ENCODE data around the gene GLOD4. TPM values are rescaled to one million over a fixed set of nuclear protein-coding genes. Genes with fewer than 3 reads are reported as not detected.

The GLOD4 gene
- total and polyA plus RNA-seq, 5 donors, result 23.6 to 42.9 (median 32.6) TPM

DNA sequence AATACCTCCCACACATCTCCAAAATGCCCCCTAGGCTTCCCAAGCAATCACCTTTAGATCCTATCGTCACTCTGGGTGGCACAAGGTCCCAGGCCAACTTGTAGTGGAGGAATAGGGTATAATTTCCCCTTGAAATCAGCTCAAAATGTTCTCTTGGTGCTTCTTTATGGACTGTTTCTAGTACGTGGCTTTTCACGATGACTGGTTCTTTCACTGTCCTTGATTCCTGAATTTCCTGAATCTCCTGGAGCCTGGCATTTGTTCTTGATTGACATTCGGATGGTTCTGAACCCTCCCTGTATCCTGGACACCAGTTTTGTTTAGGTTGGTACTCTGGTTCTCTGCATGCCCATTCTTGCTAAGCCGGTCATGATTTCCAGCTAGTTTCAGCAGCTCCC, 60.5 kb downstream of the GLOD4 start:
- DNase-seq (no peak), ATAC-seq (no peak)
- H3K9me3 ChIP-seq (ENCODE audit: control insufficient read depth, low read length), result no peaks in the 10 kb centered on the region
- WGBS, result 79% methylated on average over 5 of the region's 5 CpGs
- intact Hi-C loops (cut with DNase I), result no loop called here
- H3K4me3 ChIP-seq (ENCODE audit: low read length), result no peak overlapping the region
- H3K4me1 ChIP-seq (ENCODE audit: control insufficient read depth, insufficient read depth, low read length), result no peaks in the 10 kb centered on the region
- no peak overlapping the region for H3K27ac ChIP-seq (ENCODE audit: low read length)
- H3K27me3 ChIP-seq (ENCODE audit: control insufficient read depth, insufficient read depth), result no peaks in the 10 kb centered on the region

DNA sequence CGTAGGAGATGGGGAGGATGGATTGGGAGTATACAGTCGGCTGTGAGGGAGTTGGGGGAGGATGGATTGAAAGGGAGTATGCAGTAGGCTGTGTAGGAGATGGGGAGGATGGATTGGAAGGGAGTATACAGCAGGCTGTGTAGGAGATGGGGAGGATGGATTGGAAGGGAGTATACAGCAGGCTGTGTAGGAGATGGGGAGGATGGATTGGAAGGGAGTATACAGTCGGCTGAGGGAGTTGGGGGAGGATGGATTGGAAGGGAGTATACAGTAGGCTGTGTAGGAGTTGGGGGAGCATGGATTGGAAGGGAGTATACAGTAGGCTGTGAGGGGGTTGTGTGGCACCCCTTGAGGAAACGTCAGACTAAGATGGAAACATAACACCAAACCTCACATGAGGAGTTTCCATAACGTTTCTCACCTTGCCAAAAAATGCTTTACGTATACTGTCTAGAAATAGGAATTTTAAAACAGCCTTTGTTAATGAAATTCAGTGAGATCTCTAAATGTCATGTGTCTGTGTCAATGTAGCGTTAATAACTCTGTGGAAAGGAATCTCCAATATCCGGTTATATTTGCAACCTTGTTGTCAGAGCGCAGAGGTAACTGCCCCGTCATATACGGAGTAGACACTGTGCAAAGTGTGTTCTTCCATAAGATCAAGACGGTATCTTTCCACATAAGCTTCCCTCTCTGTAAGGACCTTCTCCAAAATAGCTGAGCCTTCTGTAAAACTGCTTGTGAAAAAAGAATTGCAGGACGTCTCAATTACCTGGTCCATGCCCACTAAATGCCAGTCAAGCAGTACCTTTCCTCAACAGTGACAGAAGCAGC, 61.2 kb downstream of the GLOD4 start:
- DNase-seq, result no peak
- intact Hi-C loops (cut with DNase I), result no loop called here

DNA sequence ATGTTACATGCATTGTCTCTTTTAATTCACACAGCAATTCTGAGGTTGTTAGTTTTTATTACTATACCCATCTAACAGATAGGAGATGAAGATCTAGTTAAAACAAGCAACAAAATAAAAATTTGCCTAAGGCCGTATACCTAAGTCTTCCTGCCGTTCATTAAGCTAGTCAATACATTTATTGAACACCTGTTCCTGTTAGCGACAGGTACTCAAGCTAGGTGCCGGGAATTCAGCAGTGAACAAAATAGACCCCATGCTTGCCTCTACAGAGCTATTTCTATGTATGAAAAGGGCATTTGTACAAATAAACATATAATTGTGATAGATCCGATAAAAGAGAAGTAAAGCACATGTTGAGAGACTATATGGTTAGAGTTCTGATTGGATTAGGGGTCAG, 64.0 kb downstream of the GLOD4 start:
- DNase-seq, result no peak
- intact Hi-C loops (cut with DNase I), result no loop called here

More for the DNA sequence above, 61.2 kb downstream of the GLOD4 start:
- Histone ChIP-seq H3K27me3 (ENCODE audit: control insufficient read depth, insufficient read depth) (no peaks in the 10 kb centered on the region), H3K4me1 (ENCODE audit: control insufficient read depth, insufficient read depth, low read length) (no peaks in the 10 kb centered on the region), H3K4me3 (ENCODE audit: low read length) (no peak overlapping the region), H3K27ac (ENCODE audit: low read length) (no peak overlapping the region), H3K9me3 (ENCODE audit: control insufficient read depth, low read length) (no peaks in the 10 kb centered on the region)
- WGBS, result 81% methylated on average over 13 of the region's 13 CpGs
- no peak for ATAC-seq

More for the DNA sequence above, 64.0 kb downstream of the GLOD4 start:
- no peaks in the 10 kb centered on the region for H3K4me1 ChIP-seq (ENCODE audit: control insufficient read depth, insufficient read depth, low read length)
- H3K4me3 ChIP-seq (ENCODE audit: low read length), result no peak overlapping the region
- H3K27ac ChIP-seq (ENCODE audit: low read length), result no peak overlapping the region
- no peak for ATAC-seq
- 92% methylated on average over 5 of the region's 5 CpGs for WGBS
- H3K9me3 ChIP-seq (ENCODE audit: control insufficient read depth, low read length), result no peaks in the 10 kb centered on the region
- no peaks in the 10 kb centered on the region for H3K27me3 ChIP-seq (ENCODE audit: control insufficient read depth, insufficient read depth)

Other genes starting within 250 kb of the GLOD4 start
- gene VPS53, start 67.4 kb downstream of the GLOD4 start, total RNA-seq, result 10 to 100 TPM; 37.8 to 58.9 (median 44.7) TPM
- 9.6 TPM for gene VPS53, start 67.4 kb downstream of the GLOD4 start, polyA plus RNA-seq
- gene TLCD3A, start 49.7 kb downstream of the GLOD4 start, total RNA-seq, result 1 to 10 TPM; 3.2 to 5.0 (median 4.1) TPM
- gene TLCD3A, start 49.7 kb downstream of the GLOD4 start, polyA plus RNA-seq, result 1.7 TPM
- 10 to 100 TPM; 12.5 to 15.7 (median 15.1) TPM for gene GEMIN4, start 30.0 kb downstream of the GLOD4 start, total RNA-seq
- 5.6 TPM for gene GEMIN4, start 30.0 kb downstream of the GLOD4 start, polyA plus RNA-seq
- gene MRM3, start 73 bp upstream of the GLOD4 start, total RNA-seq, result 10 to 100 TPM; 15.6 to 19.2 (median 17.9) TPM
- gene MRM3, start 73 bp upstream of the GLOD4 start, polyA plus RNA-seq, result 20.0 TPM
- 10 to 100 TPM; 14.7 to 21.8 (median 17.3) TPM for gene NXN, start 197.5 kb upstream of the GLOD4 start, total RNA-seq
- 11.6 TPM for gene NXN, start 197.5 kb upstream of the GLOD4 start, polyA plus RNA-seq
- 10 to 100 TPM; 13.9 to 16.1 (median 14.4) TPM for gene TIMM22, start 214.8 kb upstream of the GLOD4 start, total RNA-seq
- gene TIMM22, start 214.8 kb upstream of the GLOD4 start, polyA plus RNA-seq, result 14.2 TPM